Stimulated activated CD8-positive, alpha-beta memory T cell treated with anti-CD3 and anti-CD28 coated beads, Interleukin-15, amount 100 ng/mL, for 48 hours (primary cell): ENCODE data around the gene SCAMP4.

Source experiments
- DNase-seq, 2 donors: peaks; one replicate each; pipeline ENCODE4 v3.0.0-alpha.2; 2020; ENCODE audit warnings: low read depth in 2 of 2

The SCAMP4 gene

GRCh38 chr19:1912760-1913505 is 7.7 kb downstream of the SCAMP4 start:
- DNase-seq: no peak

GRCh38 chr19:1913781-1914577 is 8.8 kb downstream of the SCAMP4 start:
- no peak for DNase-seq

- no peak for DNase-seq
Observed at GRCh38 chr19:1914826-1915341, 9.7 kb downstream of the SCAMP4 start.

GRCh38 chr19:1917146-1917545 is 11.9 kb downstream of the SCAMP4 start:
- no peak for DNase-seq

- no peak for DNase-seq
Observed at GRCh38 chr19:1917926-1918325, 12.7 kb downstream of the SCAMP4 start.

- DNase-seq: no peak
Observed at GRCh38 chr19:1918975-1919374, 13.8 kb downstream of the SCAMP4 start.

GRCh38 chr19:1920644-1921043 is 15.4 kb downstream of the SCAMP4 start:
- no peak for DNase-seq

- DNase-seq: no peak
Observed at GRCh38 chr19:1921326-1921725, 16.1 kb downstream of the SCAMP4 start.

- no peak for DNase-seq
Observed at GRCh38 chr19:1921825-1922224, 16.6 kb downstream of the SCAMP4 start.

GRCh38 chr19:1922803-1923202 is 17.6 kb downstream of the SCAMP4 start:
- DNase-seq: no peak

GRCh38 chr19:1923319-1923718 is 18.1 kb downstream of the SCAMP4 start:
- no peak for DNase-seq

GRCh38 chr19:1924320-1924961 is 19.2 kb downstream of the SCAMP4 start:
- DNase-seq: no peak

- no peak for DNase-seq
Observed at GRCh38 chr19:1925544-1925943, 20.3 kb downstream of the SCAMP4 start.

GRCh38 chr19:1929021-1929742 is 24.0 kb downstream of the SCAMP4 start:
- DNase-seq: peak; percentile 73 to 79

- DNase-seq: no peak
Observed at GRCh38 chr19:1931445-1931844, 26.2 kb downstream of the SCAMP4 start.

- no peak for DNase-seq
Observed at GRCh38 chr19:1932395-1932794, 27.2 kb downstream of the SCAMP4 start.

- DNase-seq: no peak
Observed at GRCh38 chr19:1933244-1933643, 28.0 kb downstream of the SCAMP4 start.

- DNase-seq: no peak
Observed at GRCh38 chr19:1933942-1934341, 28.7 kb downstream of the SCAMP4 start.

- no peak for DNase-seq
Observed at GRCh38 chr19:1935484-1936208, 30.4 kb downstream of the SCAMP4 start.

- DNase-seq: no peak
Observed at GRCh38 chr19:1936430-1936829, 31.2 kb downstream of the SCAMP4 start.
